Neural cell (in vitro differentiated cells): ENCODE measurements around the gene CUX1. TPM values are rescaled to one million over a fixed set of nuclear protein-coding genes. Genes with fewer than 3 reads are reported as not detected.

ENCODE experiments used
- H2AFZ ChIP-seq: fragments of 200-600, 300-800 bp; sonication (generic), shearing (Covaris generic); 2 replicates; pipeline ENCODE4 v1.6.0; 2014; ENCODE audit warnings: low read depth, mild to moderate bottlenecking, antibody characterized with exemption, low read length, moderate library complexity
- H3F3A ChIP-seq: fragments of 200-600 bp; shearing (Covaris generic); 2 replicates; pipeline ENCODE4 v1.6.1; 2016; ENCODE audit warnings: mild to moderate bottlenecking, moderate library complexity, mixed read lengths, antibody characterized with exemption, low read length; ENCODE audit not compliant: insufficient read depth, poor library complexity, severe bottlenecking
- H3K27ac ChIP-seq: fragments of 200-600, 300-800 bp; sonication (generic), shearing (Covaris generic); 2 replicates; pipeline ENCODE4 v1.5.1; 2014; ENCODE audit warnings: mild to moderate bottlenecking, low read length, moderate library complexity
- H3K27me3 ChIP-seq: fragments of 300-800, 200-600 bp; sonication (generic), shearing (Covaris generic); 2 replicates; pipeline ENCODE4 v1.6.0; 2014; ENCODE audit warnings: mild to moderate bottlenecking, low read depth, low read length, moderate library complexity; ENCODE audit not compliant: insufficient read depth
- H3K36me3 ChIP-seq: fragments of 300-800, 200-600 bp; sonication (generic), shearing (Covaris generic); 2 replicates; pipeline ENCODE4 v1.5.1; 2014; ENCODE audit warnings: mild to moderate bottlenecking, antibody characterized with exemption, low read length, moderate library complexity; ENCODE audit not compliant: insufficient read depth
- H3K4me2 ChIP-seq: fragments of 300-800, 200-600 bp; sonication (generic), shearing (Covaris generic); 2 replicates; pipeline ENCODE4 v1.6.0; 2014; ENCODE audit warnings: mild to moderate bottlenecking, low read length
- H3K4me3 ChIP-seq: fragments of 300-800, 200-600 bp; sonication (generic), shearing (Covaris generic); 2 replicates; pipeline ENCODE4 v1.5.1; 2014; ENCODE audit warnings: mild to moderate bottlenecking, low read length, moderate library complexity
- H3K79me2 ChIP-seq: fragments of 200-600 bp; shearing (Covaris generic); replicated peaks from 2 replicates; pipeline ENCODE4 v1.6.0; 2014; ENCODE audit warnings: mild to moderate bottlenecking, low read length, moderate library complexity; ENCODE audit not compliant: insufficient read depth
- H3K9ac ChIP-seq: fragments of 300-800, 200-600 bp; sonication (generic), shearing (Covaris generic); 2 replicates; pipeline ENCODE4 v1.6.1; 2016; ENCODE audit warnings: mild to moderate bottlenecking, low read length, mixed read lengths
- H3K9me2 ChIP-seq: fragments of 200-600 bp; shearing (Covaris generic); 2 replicates; pipeline ENCODE4 v1.6.1; 2016; ENCODE audit warnings: mild to moderate bottlenecking, low read length, mixed read lengths; ENCODE audit not compliant: insufficient read depth
- H3K9me3 ChIP-seq: fragments of 200-600, 300-800 bp; sonication (generic), shearing (Covaris generic); 2 replicates; pipeline ENCODE4 v1.6.1; 2016; ENCODE audit warnings: mild to moderate bottlenecking, mixed run types, low read length, moderate library complexity, mixed read lengths
- H4K20me1 ChIP-seq: fragments of 200-600 bp; shearing (Covaris generic); 2 replicates; pipeline ENCODE4 v1.6.1; 2016; ENCODE audit warnings: mild to moderate bottlenecking, mixed run types; ENCODE audit not compliant: insufficient read depth
- EP300 ChIP-seq: fragments of 450-650 bp; conservative IDR thresholded peaks from 2 replicates; pipeline ENCODE4 v1.6.1; 2014; ENCODE audit warnings: antibody characterized with exemption, mild to moderate bottlenecking, moderate library complexity; ENCODE audit not compliant: poor library complexity, severe bottlenecking
- EZH2 ChIP-seq: fragments of 200-600, 300-800 bp; shearing (Covaris generic), sonication (generic); IDR thresholded peaks from 2 replicates; pipeline ENCODE4 v1.6.1; 2014; ENCODE audit warnings: antibody characterized with exemption, low read length, borderline replicate concordance, mild to moderate bottlenecking; ENCODE audit not compliant: insufficient read depth, poor library complexity, severe bottlenecking
- MXI1 ChIP-seq: fragments of 450-650 bp; conservative IDR thresholded peaks from 2 replicates; pipeline ENCODE4 v1.6.1; 2014; ENCODE audit warnings: antibody characterized with exemption, mild to moderate bottlenecking; ENCODE audit not compliant: poor library complexity, severe bottlenecking
- POLR2AphosphoS5 ChIP-seq: IDR thresholded peaks from 2 replicates; pipeline ENCODE4 v1.6.1; 2012
- RAD21 ChIP-seq: fragments of 450-650 bp; conservative IDR thresholded peaks from 2 replicates; pipeline ENCODE4 v1.6.1; 2014; ENCODE audit warnings: antibody characterized with exemption, mild to moderate bottlenecking, moderate library complexity
- SMC3 ChIP-seq: fragments of 450-650 bp; conservative IDR thresholded peaks from 2 replicates; pipeline ENCODE4 v1.6.1; 2014; ENCODE audit warnings: antibody characterized with exemption, mild to moderate bottlenecking, moderate library complexity; ENCODE audit not compliant: poor library complexity
- TAF1 ChIP-seq: IDR thresholded peaks from 2 replicates; pipeline ENCODE4 v1.6.1; 2012; ENCODE audit warnings: low read depth
- polyA plus RNA-seq: library from polyadenylated mRNA; depleted of rRNA; stranded (reverse); fragments of >200 nt; gene quantifications from 2 replicates; pipeline ENCODE4 v1.2.3, GENCODE V29; 2014
- TF ChIP-seq, protein P1 (sequence below): fragments of 450-650 bp; IDR thresholded peaks from 2 replicates; pipeline ENCODE4 v1.5.1; 2014; ENCODE audit warnings: antibody characterized with exemption, mild to moderate bottlenecking, moderate library complexity; ENCODE audit not compliant: poor library complexity, severe bottlenecking
- TF ChIP-seq, protein P2 (sequence below): IDR thresholded peaks from 2 replicates; pipeline ENCODE4 v1.6.1; 2012; ENCODE audit warnings: borderline replicate concordance

Gene CUX1
- polyA plus RNA-seq, 1 donor from 2014 or later = 26.6 TPM

DNA sequence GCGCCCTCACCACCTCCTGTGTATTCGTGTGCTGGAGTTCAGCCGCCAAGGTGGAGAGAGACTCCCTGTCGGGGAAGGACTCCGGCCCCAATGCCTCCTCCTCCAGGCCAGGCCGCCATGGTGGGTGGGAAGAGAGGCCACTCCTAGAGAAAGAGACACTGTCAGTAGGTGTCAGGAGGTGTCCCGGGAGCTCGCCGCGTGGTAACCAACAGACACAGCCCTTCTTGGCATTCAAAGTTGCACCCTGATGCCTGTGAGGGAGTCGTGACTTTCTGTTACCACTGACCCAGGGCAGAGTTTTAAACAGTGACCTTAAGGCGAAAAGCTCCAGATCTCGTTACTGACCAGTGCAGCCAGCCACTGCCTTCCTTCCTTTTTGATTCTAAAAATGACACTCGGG lies 155.2 kb downstream of the CUX1 start:
- no peaks in the 10 kb centered on the region for H3K9me3 ChIP-seq
- H3K27ac ChIP-seq = no peak overlapping the region
- TF ChIP-seq MXI1 (no peak), RAD21 (no peak), EZH2 (no peak), POLR2AphosphoS5 (no peak), TAF1 (no peak), SMC3 (no peak), EP300 (no peak)
- TF ChIP-seq, protein P1, sequence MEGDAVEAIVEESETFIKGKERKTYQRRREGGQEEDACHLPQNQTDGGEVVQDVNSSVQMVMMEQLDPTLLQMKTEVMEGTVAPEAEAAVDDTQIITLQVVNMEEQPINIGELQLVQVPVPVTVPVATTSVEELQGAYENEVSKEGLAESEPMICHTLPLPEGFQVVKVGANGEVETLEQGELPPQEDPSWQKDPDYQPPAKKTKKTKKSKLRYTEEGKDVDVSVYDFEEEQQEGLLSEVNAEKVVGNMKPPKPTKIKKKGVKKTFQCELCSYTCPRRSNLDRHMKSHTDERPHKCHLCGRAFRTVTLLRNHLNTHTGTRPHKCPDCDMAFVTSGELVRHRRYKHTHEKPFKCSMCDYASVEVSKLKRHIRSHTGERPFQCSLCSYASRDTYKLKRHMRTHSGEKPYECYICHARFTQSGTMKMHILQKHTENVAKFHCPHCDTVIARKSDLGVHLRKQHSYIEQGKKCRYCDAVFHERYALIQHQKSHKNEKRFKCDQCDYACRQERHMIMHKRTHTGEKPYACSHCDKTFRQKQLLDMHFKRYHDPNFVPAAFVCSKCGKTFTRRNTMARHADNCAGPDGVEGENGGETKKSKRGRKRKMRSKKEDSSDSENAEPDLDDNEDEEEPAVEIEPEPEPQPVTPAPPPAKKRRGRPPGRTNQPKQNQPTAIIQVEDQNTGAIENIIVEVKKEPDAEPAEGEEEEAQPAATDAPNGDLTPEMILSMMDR = no peak
- TF ChIP-seq, protein P2, sequence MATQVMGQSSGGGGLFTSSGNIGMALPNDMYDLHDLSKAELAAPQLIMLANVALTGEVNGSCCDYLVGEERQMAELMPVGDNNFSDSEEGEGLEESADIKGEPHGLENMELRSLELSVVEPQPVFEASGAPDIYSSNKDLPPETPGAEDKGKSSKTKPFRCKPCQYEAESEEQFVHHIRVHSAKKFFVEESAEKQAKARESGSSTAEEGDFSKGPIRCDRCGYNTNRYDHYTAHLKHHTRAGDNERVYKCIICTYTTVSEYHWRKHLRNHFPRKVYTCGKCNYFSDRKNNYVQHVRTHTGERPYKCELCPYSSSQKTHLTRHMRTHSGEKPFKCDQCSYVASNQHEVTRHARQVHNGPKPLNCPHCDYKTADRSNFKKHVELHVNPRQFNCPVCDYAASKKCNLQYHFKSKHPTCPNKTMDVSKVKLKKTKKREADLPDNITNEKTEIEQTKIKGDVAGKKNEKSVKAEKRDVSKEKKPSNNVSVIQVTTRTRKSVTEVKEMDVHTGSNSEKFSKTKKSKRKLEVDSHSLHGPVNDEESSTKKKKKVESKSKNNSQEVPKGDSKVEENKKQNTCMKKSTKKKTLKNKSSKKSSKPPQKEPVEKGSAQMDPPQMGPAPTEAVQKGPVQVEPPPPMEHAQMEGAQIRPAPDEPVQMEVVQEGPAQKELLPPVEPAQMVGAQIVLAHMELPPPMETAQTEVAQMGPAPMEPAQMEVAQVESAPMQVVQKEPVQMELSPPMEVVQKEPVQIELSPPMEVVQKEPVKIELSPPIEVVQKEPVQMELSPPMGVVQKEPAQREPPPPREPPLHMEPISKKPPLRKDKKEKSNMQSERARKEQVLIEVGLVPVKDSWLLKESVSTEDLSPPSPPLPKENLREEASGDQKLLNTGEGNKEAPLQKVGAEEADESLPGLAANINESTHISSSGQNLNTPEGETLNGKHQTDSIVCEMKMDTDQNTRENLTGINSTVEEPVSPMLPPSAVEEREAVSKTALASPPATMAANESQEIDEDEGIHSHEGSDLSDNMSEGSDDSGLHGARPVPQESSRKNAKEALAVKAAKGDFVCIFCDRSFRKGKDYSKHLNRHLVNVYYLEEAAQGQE = no peak
- H2AFZ ChIP-seq = no peak overlapping the region
- H3K79me2 ChIP-seq = no peaks in the 10 kb centered on the region
- H3K9ac ChIP-seq = no peak overlapping the region
- H3K4me3 ChIP-seq = no peak overlapping the region
- no peaks in the 10 kb centered on the region for H3K36me3 ChIP-seq
- H3F3A ChIP-seq = no peaks in the 10 kb centered on the region
- H3K9me2 ChIP-seq = no peaks in the 10 kb centered on the region
- no peaks in the 10 kb centered on the region for H4K20me1 ChIP-seq
- no peaks in the 10 kb centered on the region for H3K27me3 ChIP-seq
- no peak overlapping the region for H3K4me2 ChIP-seq

- H4K20me1 ChIP-seq = no peaks in the 10 kb centered on the region
- H3K27ac ChIP-seq = no peak overlapping the region
- H3K4me2 ChIP-seq = no peak overlapping the region
- no peaks in the 10 kb centered on the region for H3F3A ChIP-seq
- no peak overlapping the region for H3K9ac ChIP-seq
- TF ChIP-seq RAD21 = no peak
- TF ChIP-seq SMC3 = no peak
- TF ChIP-seq POLR2AphosphoS5 = no peak
- TF ChIP-seq, protein P2 = no peak
- TF ChIP-seq, protein P1 = no peak
- TF ChIP-seq TAF1 = no peak
- no peaks in the 10 kb centered on the region for H3K9me3 ChIP-seq
- no peaks in the 10 kb centered on the region for H3K9me2 ChIP-seq
- no peak overlapping the region for H3K4me3 ChIP-seq
- H3K79me2 ChIP-seq = no peaks in the 10 kb centered on the region
- H2AFZ ChIP-seq = no peak overlapping the region
- no peaks in the 10 kb centered on the region for H3K27me3 ChIP-seq
- H3K36me3 ChIP-seq = no peaks in the 10 kb centered on the region
These were observed 155.7 kb downstream of the CUX1 start for GRCh38 chr7:101973130-101973529.
